ENCODE data around the gene TCEANC2.

- TF ChIP-seq EZH2 (IDR thresholded peaks at IDR 0.05; ENCODE audit: low read depth, unreplicated experiment) (no peak), CTCF (conservative IDR thresholded peaks at IDR 0.05; ENCODE audit: low read depth in 2 of 2) (no peak), REST (IDR thresholded peaks at IDR 0.05; ENCODE audit: unreplicated experiment) (no peak), POLR2AphosphoS5 (IDR thresholded peaks at IDR 0.05; ENCODE audit: low read depth) (no peak), ETS1 (IDR thresholded peaks at IDR 0.05) (no peak), EZH2phosphoT487 (IDR thresholded peaks at IDR 0.05; ENCODE audit: unreplicated experiment) (no peak), NANOG (IDR thresholded peaks at IDR 0.05; ENCODE audit: borderline replicate concordance) (no peak), JUNB (IDR thresholded peaks at IDR 0.05; ENCODE audit: unreplicated experiment) (no peak), CREB1 (CRISPR knock-in tag; IDR thresholded peaks at IDR 0.05; ENCODE audit: low read depth) (no peak), ZNF114 (CRISPR knock-in tag; IDR thresholded peaks at IDR 0.05) (no peak), STAT1 (IDR thresholded peaks at IDR 0.05; ENCODE audit: unreplicated experiment) (no peak), ZNF331 (CRISPR knock-in tag; IDR thresholded peaks at IDR 0.05; ENCODE audit: low read depth) (no peak), ZNF462 (CRISPR knock-in tag; IDR thresholded peaks at IDR 0.05) (no peak)
Observed at GRCh38 chr1:54014009-54014629, 39.3 kb upstream of the TCEANC2 start.
